Stomach (tissue), 9 donors: Measurements from ENCODE around the gene RNF123. TPM values are rescaled to one million over a fixed set of nuclear protein-coding genes. Genes with fewer than 3 reads are reported as not detected.
A peak's percentile ranks its signal among the peaks of the same experiment; 100 is the strongest.

Experiments
- DNase-seq, 2 donors: peaks; one replicate each; pipeline versions ENCODE4 v3.0.0 to v3.0.0-alpha.2; 2013 to 2019
- H3K27ac ChIP-seq, 5 donors: fragments of 200-600 bp in 4 of 5; sonication (generic) in 4 of 5; one replicate each; pipeline ENCODE4 v1.5.1; 2013 to 2019; ENCODE audit warnings: mild to moderate bottlenecking in 1 of 5, moderate library complexity in 1 of 5
- H3K27me3 ChIP-seq, 3 donors: fragments of 200-600 bp; sonication (generic); one replicate each; pipeline ENCODE4 v1.5.1; 2017 to 2019; ENCODE audit warnings: mixed run types in 1 of 3
- H3K36me3 ChIP-seq, 4 donors: fragments of 200-600 bp; sonication (generic); 1 replicate in 3 of 4; 2 replicates in 1 of 4; pipeline ENCODE4 v1.5.1; 2016 to 2019
- H3K4me1 ChIP-seq, 4 donors: fragments of 200-600 bp; sonication (generic); one replicate each; pipeline ENCODE4 v1.5.1; 2016 to 2019
- H3K4me3 ChIP-seq, 4 donors: fragments of 200-600 bp; sonication (generic) in 3 of 4; one replicate each; pipeline ENCODE4 v1.5.1; 2016 to 2019; ENCODE audit warnings: mild to moderate bottlenecking in 1 of 4
- H3K9me3 ChIP-seq, 4 donors: fragments of 200-600 bp; sonication (generic); one replicate each; pipeline ENCODE4 v1.5.1; 2016 to 2019
- EP300 ChIP-seq: sonication (generic); formaldehyde crosslinking; IDR thresholded peaks from one replicate; pipeline ENCODE4 v1.6.1; 2017; ENCODE audit warnings: antibody characterized with exemption
- POLR2A ChIP-seq, 4 donors: fragments of 450-650 bp; IDR thresholded peaks; one replicate each; pipeline ENCODE4 v1.6.1; 2016; ENCODE audit warnings: antibody characterized with exemption in 4 of 4, control low read depth in 2 of 4, mild to moderate bottlenecking in 1 of 4, moderate library complexity in 1 of 4
- POLR2AphosphoS5 ChIP-seq, 3 donors: sonication (generic); formaldehyde crosslinking; IDR thresholded peaks; one replicate each; pipeline ENCODE4 v1.6.1; 2016; ENCODE audit warnings: antibody characterized with exemption in 3 of 3
- WGBS, 5 donors: extraction: QIAGEN DNeasy Blood & Tissue Kit in 3 of 5; methylation state at CpG; one replicate each; pipeline versions ENCODE4 v1.1.5 to v1.1.7; 2013 to 2018; 5-methylcytosine and 5-hydroxymethylcytosine counted together
- intact Hi-C: fragments of 100-400 bp; cut with DNase I; formaldehyde crosslinking; loops from one replicate; pipeline ENCODE4 v1.15.1; 2023; ENCODE audit warnings: low total_unique reads
- polyA plus RNA-seq, 3 donors: library from polyadenylated mRNA; stranded (reverse); fragments of 200-250 nt; gene quantifications; one replicate each; pipeline ENCODE4 v1.2.3, GENCODE V29; 2013
- total RNA-seq, 5 donors: library from RNA; depleted of rRNA; stranded (reverse); fragments of >200 nt; gene quantifications; one replicate each; pipeline versions ENCODE4 v1.1.0 to v1.2.3, GENCODE V29; 2014 to 2016
- TF ChIP-seq, protein P1 (sequence below), 7 experiments: fragments of 450-650 bp in 4 of 7; fragments of 200-600 bp in 3 of 7; sonication (generic) in 3 of 7; IDR thresholded peaks; one replicate each; pipeline ENCODE4 v1.5.1; 2016 to 2019; ENCODE audit warnings: antibody characterized with exemption in 7 of 7, control low read depth in 2 of 7, mild to moderate bottlenecking in 1 of 7
- donor health status: healthy with polysubstance abuse.
- donor health status: Bipolar disorder and iron deficiency.
- donor health status: healthy.

Gene RNF123
- total and polyA plus RNA-seq, 8 donors: 18.1 to 75.4 (median 26.6) TPM

DNA sequence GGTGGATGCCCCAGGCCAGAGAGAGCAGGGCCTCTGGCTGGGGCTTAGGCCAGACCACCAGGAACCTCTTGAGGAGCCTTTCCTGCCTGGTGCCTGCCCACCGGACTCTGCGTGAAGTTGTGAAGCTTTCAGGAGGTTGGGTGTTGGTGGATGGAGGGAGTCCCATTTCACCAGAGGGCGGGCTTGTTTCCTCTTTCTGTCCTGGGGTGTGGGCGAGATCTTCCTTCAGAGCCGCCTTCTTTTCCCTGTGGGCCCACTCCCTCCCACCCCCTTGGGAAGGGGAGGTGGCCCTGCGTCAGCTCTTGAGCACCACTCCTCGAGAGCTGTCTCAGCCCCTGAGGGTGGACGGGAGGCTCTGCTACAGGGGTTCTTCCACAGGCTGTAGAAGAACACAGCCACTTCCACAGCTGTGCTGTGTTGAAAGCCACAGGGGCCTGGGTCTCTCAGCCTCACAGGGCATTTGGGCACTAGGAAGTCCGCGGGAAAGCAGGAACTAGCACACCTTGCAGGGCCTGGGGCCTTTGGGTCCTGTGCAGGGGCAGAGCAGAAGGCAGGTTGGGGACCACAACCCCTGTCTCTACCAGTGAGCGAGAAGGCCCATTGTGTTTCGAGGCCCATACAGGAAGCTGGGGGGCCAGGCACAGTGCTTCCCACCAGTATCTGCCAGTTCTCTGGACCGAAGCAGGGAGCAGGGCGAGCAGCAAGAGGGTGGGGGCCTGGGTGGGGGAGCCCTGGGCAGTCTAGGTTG is 28.0 kb downstream of the RNF123 start:
- no peak overlapping the region for H3K27ac ChIP-seq
- no peaks in the 10 kb centered on the region for H3K9me3 ChIP-seq
- TF ChIP-seq POLR2A (IDR thresholded peaks at IDR 0.05): no peak
- no peak for TF ChIP-seq EP300
- TF ChIP-seq POLR2AphosphoS5 (IDR thresholded peaks at IDR 0.05): no peak
- TF ChIP-seq, protein P1, sequence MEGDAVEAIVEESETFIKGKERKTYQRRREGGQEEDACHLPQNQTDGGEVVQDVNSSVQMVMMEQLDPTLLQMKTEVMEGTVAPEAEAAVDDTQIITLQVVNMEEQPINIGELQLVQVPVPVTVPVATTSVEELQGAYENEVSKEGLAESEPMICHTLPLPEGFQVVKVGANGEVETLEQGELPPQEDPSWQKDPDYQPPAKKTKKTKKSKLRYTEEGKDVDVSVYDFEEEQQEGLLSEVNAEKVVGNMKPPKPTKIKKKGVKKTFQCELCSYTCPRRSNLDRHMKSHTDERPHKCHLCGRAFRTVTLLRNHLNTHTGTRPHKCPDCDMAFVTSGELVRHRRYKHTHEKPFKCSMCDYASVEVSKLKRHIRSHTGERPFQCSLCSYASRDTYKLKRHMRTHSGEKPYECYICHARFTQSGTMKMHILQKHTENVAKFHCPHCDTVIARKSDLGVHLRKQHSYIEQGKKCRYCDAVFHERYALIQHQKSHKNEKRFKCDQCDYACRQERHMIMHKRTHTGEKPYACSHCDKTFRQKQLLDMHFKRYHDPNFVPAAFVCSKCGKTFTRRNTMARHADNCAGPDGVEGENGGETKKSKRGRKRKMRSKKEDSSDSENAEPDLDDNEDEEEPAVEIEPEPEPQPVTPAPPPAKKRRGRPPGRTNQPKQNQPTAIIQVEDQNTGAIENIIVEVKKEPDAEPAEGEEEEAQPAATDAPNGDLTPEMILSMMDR (IDR thresholded peaks at IDR 0.05): no peak
- peaks cover 9 to 66% (median 48%) of the 10 kb centered on the region in 4 donors for H3K36me3 ChIP-seq
- peaks cover 19 to 48% (median 39%) of the 10 kb centered on the region in 4 donors for H3K4me1 ChIP-seq
- no peaks in the 10 kb centered on the region for H3K27me3 ChIP-seq
- DNase-seq: no peak
- no peak overlapping the region for H3K4me3 ChIP-seq
- intact Hi-C loops: loop anchor here (10.0 kb wide), 1 partner anchor 117 kb away; no protein-coding TSS in a partner anchor
- WGBS, 5 donors: 89 to 99% (median 91%) methylated on average over 12 to 14 of the region's 14 CpGs

DNA sequence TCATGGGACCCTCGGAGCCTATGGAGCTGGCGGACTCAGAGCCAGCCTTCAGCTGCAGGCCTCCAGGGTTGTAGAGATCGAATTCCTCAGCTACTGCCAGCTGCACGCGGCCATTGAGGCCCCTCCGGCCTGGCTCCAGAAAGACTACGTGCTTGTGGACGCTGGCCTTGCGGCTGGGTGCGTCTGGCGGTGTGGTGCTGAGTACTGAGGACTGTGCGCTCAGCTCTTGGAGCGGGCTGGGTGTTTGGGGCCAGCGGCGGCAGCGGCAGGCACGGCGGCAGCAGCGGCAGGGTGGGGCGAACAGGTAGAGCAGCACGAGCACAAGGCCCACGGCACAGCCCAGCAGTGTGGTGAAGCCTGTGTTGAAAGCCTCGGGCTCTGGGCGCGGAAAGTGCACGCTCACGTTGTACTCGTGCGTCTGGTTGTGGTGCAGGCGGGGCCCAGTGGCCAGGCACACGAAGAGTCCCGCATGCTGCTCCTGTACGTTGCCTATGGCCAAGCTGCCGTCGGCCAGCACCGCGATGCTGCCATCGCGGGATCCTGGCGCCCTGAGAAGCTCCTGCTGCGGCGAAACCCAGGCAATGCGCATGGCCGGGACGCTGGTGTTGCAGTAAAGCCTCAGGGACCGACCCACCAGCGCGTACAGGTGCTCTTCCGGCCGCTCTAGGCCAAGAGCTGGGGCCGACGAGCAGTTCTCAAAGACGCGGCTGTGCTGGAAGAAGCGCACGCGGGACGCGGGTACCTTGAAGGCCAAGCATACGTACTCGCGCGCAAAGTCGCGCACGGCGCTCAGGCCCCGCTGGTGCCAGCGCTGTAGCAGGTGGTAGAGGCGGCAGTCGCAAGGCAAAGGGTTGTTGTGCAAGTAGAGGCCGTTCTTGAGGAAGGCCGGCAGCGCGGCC is 28.9 kb downstream of the RNF123 start:
- peak in 1 of 2 donors; percentile 60 for DNase-seq
- Histone ChIP-seq H3K9me3 (no peaks in the 10 kb centered on the region), H3K4me1 (peaks cover 27 to 56% (median 47%) of the 10 kb centered on the region in 4 donors), H3K36me3 (peaks cover 9 to 62% (median 44%) of the 10 kb centered on the region in 4 donors), H3K4me3 (peak overlapping the region in 3 of 4 donors; percentile 55 to 60 (median 59)), H3K27ac (no peak overlapping the region), H3K27me3 (no peaks in the 10 kb centered on the region)
- TF ChIP-seq, protein P1 (IDR thresholded peaks at IDR 0.05): no peak
- no peak for TF ChIP-seq POLR2A (IDR thresholded peaks at IDR 0.05)
- TF ChIP-seq EP300: no peak
- TF ChIP-seq POLR2AphosphoS5 (IDR thresholded peaks at IDR 0.05): no peak
- 48 to 69% (median 49%) methylated on average over 52 to 75 of the region's 75 CpGs for WGBS, 5 donors
- intact Hi-C loops: loop anchor here (10.0 kb wide), 1 partner anchor 117 kb away; no protein-coding TSS in a partner anchor

- intact Hi-C loops: loop anchor here (10.0 kb wide), 1 partner anchor 116 kb away; no protein-coding TSS in a partner anchor
- Histone ChIP-seq H3K27me3 (no peaks in the 10 kb centered on the region), H3K9me3 (no peaks in the 10 kb centered on the region), H3K4me3 (peak overlapping the region; percentile 55 to 60 (median 58)), H3K27ac (peak overlapping the region in 4 of 5 donors; percentile 69 to 79 (median 70)), H3K36me3 (peaks cover 9 to 58% (median 41%) of the 10 kb centered on the region in 4 donors), H3K4me1 (peaks cover 27 to 58% (median 50%) of the 10 kb centered on the region in 4 donors)
- TF ChIP-seq POLR2AphosphoS5 (IDR thresholded peaks at IDR 0.05) (no peak), EP300 (no peak), POLR2A (IDR thresholded peaks at IDR 0.05) (no peak)
- TF ChIP-seq, protein P1 (IDR thresholded peaks at IDR 0.05): no peak
- 6 to 10% (median 7%) methylated on average over 33 of the region's 33 CpGs; no CpG with 5 or more reads in 1 of the 5 donors for WGBS, 5 donors
- DNase-seq: peak in 1 of 2 donors; percentile 57
These were observed 29.5 kb downstream of the RNF123 start for GRCh38 chr3:49718858-49719213.
